GM15510 (cell line): Measurements from ENCODE around the gene ZNF407.

Experiments
- POLR2A ChIP-seq: IDR thresholded peaks from 3 replicates; pipeline ENCODE4 v1.6.1; 2011; ENCODE audit warnings: borderline replicate concordance; ENCODE audit not compliant: insufficient read length; ENCODE audit errors: extremely low read depth

Gene ZNF407

GRCh38 chr18:74947875-74948274 is 350.2 kb downstream of the ZNF407 start:
- no peak for TF ChIP-seq POLR2A

- TF ChIP-seq POLR2A, result no peak
These were observed 351.9 kb downstream of the ZNF407 start for GRCh38 chr18:74949611-74950010.

GRCh38 chr18:74950479-74950878 is 352.8 kb downstream of the ZNF407 start:
- no peak for TF ChIP-seq POLR2A

- no peak for TF ChIP-seq POLR2A
These were observed 353.6 kb downstream of the ZNF407 start for GRCh38 chr18:74951165-74951760.

GRCh38 chr18:74957588-74958224 is 360.0 kb downstream of the ZNF407 start:
- no peak for TF ChIP-seq POLR2A

- no peak for TF ChIP-seq POLR2A
These were observed 361.5 kb downstream of the ZNF407 start for GRCh38 chr18:74959216-74959615.

GRCh38 chr18:74961596-74961995 is 363.9 kb downstream of the ZNF407 start:
- TF ChIP-seq POLR2A, result no peak

GRCh38 chr18:74963820-74964446 is 366.3 kb downstream of the ZNF407 start:
- TF ChIP-seq POLR2A, result no peak

GRCh38 chr18:74965682-74966081 is 368.0 kb downstream of the ZNF407 start:
- no peak for TF ChIP-seq POLR2A

- no peak for TF ChIP-seq POLR2A
These were observed 369.8 kb downstream of the ZNF407 start for GRCh38 chr18:74967438-74967837.

GRCh38 chr18:74967979-74968378 is 370.3 kb downstream of the ZNF407 start:
- TF ChIP-seq POLR2A, result no peak

GRCh38 chr18:74972354-74972753 is 374.7 kb downstream of the ZNF407 start:
- no peak for TF ChIP-seq POLR2A

- no peak for TF ChIP-seq POLR2A
These were observed 377.3 kb downstream of the ZNF407 start for GRCh38 chr18:74975001-74975400.

GRCh38 chr18:74976331-74976909 is 378.8 kb downstream of the ZNF407 start:
- TF ChIP-seq POLR2A, result no peak

GRCh38 chr18:74977041-74977440 is 379.4 kb downstream of the ZNF407 start:
- TF ChIP-seq POLR2A, result no peak

- TF ChIP-seq POLR2A, result no peak
These were observed 383.0 kb downstream of the ZNF407 start for GRCh38 chr18:74980669-74981068.
